GM23338 (cell line): ENCODE measurements around the gene SH3PXD2B. TPM values are rescaled to one million over a fixed set of nuclear protein-coding genes. Genes with fewer than 3 reads are reported as not detected.

Source experiments
- ATAC-seq: fragments of 200-7000 bp; cut with Tn5 transposase; 3 replicates; pipeline ENCODE4 v1.9.1; 2020
- DNase-seq: peaks from one replicate; pipeline ENCODE4 v3.0.0-alpha.2; 2015; ENCODE audit warnings: low spot score
- H2AFZ ChIP-seq: fragments of 200-600 bp; sonication (generic); 2 replicates; pipeline ENCODE4 v1.8.0; 2016; ENCODE audit warnings: antibody characterized with exemption, mild to moderate bottlenecking, moderate library complexity
- H3F3A ChIP-seq: fragments of 200-600 bp; sonication (generic); replicated peaks from 2 replicates; pipeline ENCODE4 v1.8.0; 2017; ENCODE audit warnings: antibody characterized with exemption, mixed run types, low read depth
- H3K27ac ChIP-seq: fragments of 200-600 bp; sonication (generic); 2 replicates; pipeline ENCODE4 v1.6.1; 2016; ENCODE audit warnings: low read depth
- H3K27me3 ChIP-seq: fragments of 200-600 bp; sonication (generic); 2 replicates; pipeline ENCODE4 v1.8.0; 2016; ENCODE audit warnings: mild to moderate bottlenecking, mixed run types, moderate library complexity; ENCODE audit not compliant: insufficient read depth
- H3K36me3 ChIP-seq: fragments of 200-600 bp; sonication (generic); 2 replicates; pipeline ENCODE4 v1.8.0; 2016; ENCODE audit warnings: mild to moderate bottlenecking; ENCODE audit not compliant: insufficient read depth
- H3K4me1 ChIP-seq: fragments of 200-600 bp; sonication (generic); 2 replicates; pipeline ENCODE4 v1.8.0; 2016; ENCODE audit warnings: mild to moderate bottlenecking, moderate library complexity; ENCODE audit not compliant: insufficient read depth
- H3K4me2 ChIP-seq: fragments of 200-600 bp; sonication (generic); 2 replicates; pipeline ENCODE4 v1.7.1; 2017; ENCODE audit warnings: mixed run types
- H3K4me3 ChIP-seq: fragments of 200-600 bp; sonication (generic); 2 replicates; pipeline ENCODE4 v1.6.1; 2016; ENCODE audit warnings: mixed run types
- H3K79me2 ChIP-seq: fragments of 200-600 bp; sonication (generic); replicated peaks from 2 replicates; pipeline ENCODE4 v1.8.0; 2017; ENCODE audit warnings: mild to moderate bottlenecking; ENCODE audit not compliant: insufficient read depth
- H3K9me2 ChIP-seq: fragments of 200-600 bp; sonication (generic); 2 replicates; pipeline ENCODE4 v1.8.0; 2017; ENCODE audit not compliant: insufficient read depth
- H4K20me1 ChIP-seq: fragments of 200-600 bp; sonication (generic); replicated peaks from 2 replicates; pipeline ENCODE4 v1.8.0; 2017; ENCODE audit warnings: mild to moderate bottlenecking; ENCODE audit not compliant: insufficient read depth
- H3K27ac Mint-ChIP-seq: 2 replicates; pipeline ENCODE4 v1.8.0; 2020; ENCODE audit warnings: inconsistent platforms, mild to moderate bottlenecking, moderate library complexity, mixed read lengths
- H3K27me3 Mint-ChIP-seq: 3 replicates; pipeline ENCODE4 v1.8.0; 2022; ENCODE audit warnings: low read depth, mild to moderate bottlenecking, moderate library complexity, mixed read lengths, inconsistent platforms; ENCODE audit not compliant: insufficient read depth, poor library complexity
- H3K36me3 Mint-ChIP-seq: 3 replicates; pipeline ENCODE4 v1.8.0; 2021; ENCODE audit warnings: low read depth, mild to moderate bottlenecking, inconsistent platforms, moderate library complexity, mixed read lengths
- H3K4me1 Mint-ChIP-seq: 3 replicates; pipeline ENCODE4 v1.8.0; 2020; ENCODE audit warnings: mild to moderate bottlenecking, inconsistent platforms, mixed read lengths
- H3K4me3 Mint-ChIP-seq: 3 replicates; pipeline ENCODE4 v1.8.0; 2021; ENCODE audit warnings: moderate library complexity, mild to moderate bottlenecking, inconsistent platforms, mixed read lengths
- H3K9me3 Mint-ChIP-seq: 3 replicates; pipeline ENCODE4 v1.8.0; 2020; ENCODE audit warnings: moderate library complexity, mild to moderate bottlenecking, inconsistent platforms, mixed read lengths
- CREB1 ChIP-seq: fragments of 250-450 bp; sonication (Bioruptor Pico); IDR thresholded peaks from 2 replicates; pipeline ENCODE4 v1.5.0; 2020; ENCODE audit warnings: low read depth, mild to moderate bottlenecking, moderate library complexity
- CTCF ChIP-seq, 2 experiments: fragments of 200-600 bp in 1 of 2; sonication (generic) in 1 of 2; conservative IDR thresholded peaks; 2 replicates each; pipeline versions ENCODE4 v1.5.1 to v1.6.1; 2016 to 2017; ENCODE audit warnings: antibody characterized with exemption in 2 of 2, low read depth in 2 of 2, mild to moderate bottlenecking in 2 of 2, moderate library complexity in 1 of 2
- ETS1 ChIP-seq: IDR thresholded peaks from 2 replicates; pipeline ENCODE4 v1.6.1; 2016; ENCODE audit warnings: antibody characterized with exemption
- EZH2 ChIP-seq: fragments of 200-600 bp; sonication (generic); IDR thresholded peaks from one replicate; pipeline ENCODE4 v1.8.0; 2017; ENCODE audit warnings: antibody characterized with exemption, mild to moderate bottlenecking, low read depth; ENCODE audit not compliant: unreplicated experiment
- EZH2phosphoT487 ChIP-seq: fragments of 200-600 bp; sonication (generic); IDR thresholded peaks from one replicate; pipeline ENCODE4 v1.8.1; 2018; ENCODE audit warnings: antibody characterized with exemption; ENCODE audit not compliant: unreplicated experiment
- JUNB ChIP-seq: IDR thresholded peaks from one replicate; pipeline ENCODE4 v1.6.1; 2016; ENCODE audit warnings: antibody characterized with exemption; ENCODE audit not compliant: unreplicated experiment
- NANOG ChIP-seq: IDR thresholded peaks from 2 replicates; pipeline ENCODE4 v1.6.1; 2016; ENCODE audit warnings: antibody characterized with exemption, borderline replicate concordance
- POLR2AphosphoS5 ChIP-seq: IDR thresholded peaks from 2 replicates; pipeline ENCODE4 v1.6.1; 2016; ENCODE audit warnings: antibody characterized with exemption, low read depth
- REST ChIP-seq: IDR thresholded peaks from one replicate; pipeline ENCODE4 v1.6.1; 2018; ENCODE audit warnings: antibody characterized with exemption; ENCODE audit not compliant: unreplicated experiment
- STAT1 ChIP-seq: IDR thresholded peaks from one replicate; pipeline ENCODE4 v1.6.1; 2016; ENCODE audit warnings: antibody characterized with exemption; ENCODE audit not compliant: unreplicated experiment
- ZNF114 ChIP-seq: fragments of 250-450 bp; sonication (Bioruptor Pico); IDR thresholded peaks from 2 replicates; pipeline ENCODE4 v1.5.0; 2020; ENCODE audit warnings: mild to moderate bottlenecking, moderate library complexity
- ZNF331 ChIP-seq: fragments of 250-450 bp; sonication (Bioruptor Pico); IDR thresholded peaks from 2 replicates; pipeline ENCODE4 v1.5.0; 2020; ENCODE audit warnings: low read depth, mild to moderate bottlenecking, moderate library complexity
- ZNF462 ChIP-seq: fragments of 250-450 bp; sonication (Bioruptor Pico); IDR thresholded peaks from 2 replicates; pipeline ENCODE4 v1.5.0; 2020; ENCODE audit warnings: mild to moderate bottlenecking, moderate library complexity
- polyA plus RNA-seq: library from polyadenylated mRNA; unstranded; fragments of >200 nt; fragmentation: Nextera tagmentation; extraction: Ambion mirVana; gene quantifications from 2 replicates; pipeline ENCODE4 v1.2.1, GENCODE V29; 2016
- total RNA-seq: library from RNA; depleted of rRNA; stranded (reverse); fragments of >200 nt; shearing (Covaris generic); gene quantifications from 2 replicates; pipeline ENCODE4 v1.2.3, GENCODE V29; 2014

The SH3PXD2B gene
- total and polyA plus RNA-seq, 2 experiments from 2014 or later, result 40.2 to 52.5 TPM

GRCh38 chr5:172395483-172395882 lies 58.8 kb downstream of the SH3PXD2B start:
- peaks cover 33% of the 10 kb centered on the region for H3K4me1 Mint-ChIP-seq

More at GRCh38 chr5:172395483-172395882, 58.8 kb downstream of the SH3PXD2B start:
- H3K9me2 ChIP-seq, result peaks cover 4% of the 10 kb centered on the region; the same call in 1 of the 2 replicates
- H3F3A ChIP-seq, result no peaks in the 10 kb centered on the region
- H3K27me3 Mint-ChIP-seq, result peaks cover 8% of the 10 kb centered on the region
- H3K36me3 ChIP-seq, result peaks cover 26% of the 10 kb centered on the region; the same call in 1 of the 2 replicates
- H3K27ac ChIP-seq, result no peak overlapping the region
- H3K4me3 ChIP-seq, result no peak overlapping the region
- DNase-seq (no peak), ATAC-seq (no peak)
- peaks cover 90% of the 10 kb centered on the region for H3K36me3 Mint-ChIP-seq
- peaks cover 6% of the 10 kb centered on the region for H4K20me1 ChIP-seq
- no peak overlapping the region for H3K4me2 ChIP-seq
- no peak overlapping the region for H2AFZ ChIP-seq
- peaks cover 12% of the 10 kb centered on the region; the same call in 1 of the 2 replicates for H3K4me1 ChIP-seq
- peaks cover 28% of the 10 kb centered on the region for H3K9me3 Mint-ChIP-seq
- no peak overlapping the region for H3K4me3 Mint-ChIP-seq
- no peak overlapping the region; the same call in 1 of the 2 replicates for H3K27ac Mint-ChIP-seq
- H3K79me2 ChIP-seq, result no peaks in the 10 kb centered on the region
- TF ChIP-seq CREB1 (no peak), JUNB (no peak), EZH2phosphoT487 (no peak), ZNF114 (CRISPR knock-in tag) (no peak), ZNF331 (CRISPR knock-in tag) (no peak), POLR2AphosphoS5 (no peak), STAT1 (no peak), ZNF462 (CRISPR knock-in tag) (no peak), EZH2 (no peak), CTCF (conservative IDR thresholded peaks at IDR 0.05; ENCODE audit: low read depth in 2 of 2) (no peak), REST (no peak), ETS1 (no peak), NANOG (no peak)
- H3K27me3 ChIP-seq, result no peaks in the 10 kb centered on the region
